Adipose tissue (tissue), 3 donors: ENCODE measurements around the gene RALGAPA2. TPM values are rescaled to one million over a fixed set of nuclear protein-coding genes. Genes with fewer than 3 reads are reported as not detected.

ENCODE experiments used
- H3K27ac ChIP-seq: one replicate; pipeline ENCODE4 v1.5.1; 2013; ENCODE audit warnings: low read depth, low read length
- WGBS, 3 donors: extraction: QIAGEN DNeasy Blood & Tissue Kit; methylation state at CpG; one replicate each; pipeline ENCODE4 v1.1.7; 2013; 5-methylcytosine and 5-hydroxymethylcytosine counted together
- polyA plus RNA-seq, 3 donors: library from polyadenylated mRNA; stranded (reverse); fragments of 200-250 nt; gene quantifications; one replicate each; pipeline ENCODE4 v1.2.3, GENCODE V29; 2013
- donor health status: healthy with polysubstance abuse.
- donor health status: Bipolar disorder and iron deficiency.
- donor health status: healthy.

Gene RALGAPA2
- polyA plus RNA-seq, 3 donors, result 12.3 to 21.7 (median 12.6) TPM

- WGBS, 3 donors, result 49 to 81% (median 51%) methylated on average over 20 of the region's 20 CpGs
- H3K27ac ChIP-seq, result no peak overlapping the region
Observed at GRCh38 chr20:20393207-20394120, 319.0 kb downstream of the RALGAPA2 start.

GRCh38 chr20:20391766-20392165 lies 320.7 kb downstream of the RALGAPA2 start:
- WGBS, 3 donors, result 90 to 93% (median 92%) methylated on average over 13 of the region's 13 CpGs
- no peak overlapping the region for H3K27ac ChIP-seq

DNA sequence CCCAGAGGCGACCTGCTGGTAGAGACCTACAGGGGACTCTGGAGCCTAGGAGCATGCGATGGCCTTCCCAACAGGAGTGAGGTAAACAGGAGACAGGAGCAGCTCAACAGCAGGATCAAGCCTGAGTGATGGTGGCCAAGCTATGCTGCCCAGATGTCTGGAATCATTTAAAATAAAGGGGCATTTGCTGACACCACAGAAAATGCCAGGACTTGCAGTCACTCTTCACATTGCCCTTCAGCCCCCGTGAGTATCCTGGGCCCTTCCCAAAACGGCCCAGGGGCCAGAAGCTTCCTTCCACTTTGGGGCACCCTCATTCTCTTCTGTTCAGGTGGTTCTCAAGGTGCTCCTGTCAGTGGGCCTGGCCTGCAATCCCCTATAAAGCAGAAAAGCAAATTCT lies 321.3 kb downstream of the RALGAPA2 start:
- H3K27ac ChIP-seq, result no peak overlapping the region
- WGBS, 3 donors, result 83 to 92% (median 89%) methylated on average over 4 of the region's 4 CpGs

- 94 to 96% (median 96%) methylated on average over 9 of the region's 9 CpGs for WGBS, 3 donors
- no peak overlapping the region for H3K27ac ChIP-seq
Observed at GRCh38 chr20:20390393-20390792, 322.1 kb downstream of the RALGAPA2 start.

GRCh38 chr20:20386192-20386591 lies 326.3 kb downstream of the RALGAPA2 start:
- H3K27ac ChIP-seq, result no peak overlapping the region
- WGBS, 3 donors, result 50 to 75% (median 66%) methylated on average over 9 of the region's 9 CpGs

- no peak overlapping the region for H3K27ac ChIP-seq
- 37 to 59% (median 40%) methylated on average over 8 of the region's 8 CpGs for WGBS, 3 donors
Observed at GRCh38 chr20:20375862-20376261, 336.6 kb downstream of the RALGAPA2 start.

DNA sequence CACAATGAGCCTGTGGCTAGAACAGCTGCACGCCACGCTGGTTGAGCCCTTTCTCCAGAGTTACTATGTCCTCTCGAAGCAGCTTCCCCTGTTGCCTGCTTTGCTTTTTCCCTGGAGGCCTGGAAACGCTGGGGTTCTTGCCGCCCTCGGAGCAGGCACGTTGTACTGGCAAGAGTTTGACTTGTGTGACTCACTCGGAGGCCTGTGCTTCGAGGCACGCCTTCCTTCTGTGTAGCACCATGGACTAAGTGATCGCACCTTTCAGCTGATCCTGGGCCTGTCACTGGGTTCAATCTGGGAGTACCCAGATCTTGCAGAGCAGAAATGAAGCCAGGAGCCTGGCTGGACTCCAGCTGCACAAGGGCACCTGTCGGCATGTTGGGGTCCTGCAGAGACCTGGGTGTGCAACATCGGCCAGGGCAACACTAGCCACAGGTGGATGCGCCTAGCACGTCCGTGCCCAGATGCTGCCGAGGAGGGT lies 339.3 kb downstream of the RALGAPA2 start:
- H3K27ac ChIP-seq, result no peak overlapping the region
- WGBS, 3 donors, result 51 to 65% (median 53%) methylated on average over 17 of the region's 17 CpGs

DNA sequence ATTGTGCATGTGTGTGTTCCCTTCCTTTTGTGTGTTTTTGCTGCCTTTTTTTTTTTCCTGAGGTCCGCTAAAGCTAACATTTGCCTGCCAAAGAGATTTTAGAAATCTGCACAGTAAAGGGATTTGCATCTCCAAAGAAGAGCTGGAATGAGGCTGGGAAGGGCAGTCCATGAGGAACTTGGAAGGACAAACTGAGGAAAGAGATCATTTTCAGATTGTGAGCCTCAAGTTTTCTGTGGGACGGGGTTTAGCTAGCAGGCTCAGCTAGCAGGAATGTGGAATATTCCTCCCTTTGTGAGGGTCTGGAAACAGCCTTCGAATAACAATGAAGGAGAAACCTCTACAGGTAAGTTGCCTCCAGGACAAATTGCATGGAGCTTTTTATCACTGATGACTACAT lies 340.8 kb downstream of the RALGAPA2 start:
- 16 to 24% (median 16%) methylated on average over 3 of the region's 3 CpGs for WGBS, 3 donors
- no peak overlapping the region for H3K27ac ChIP-seq

DNA sequence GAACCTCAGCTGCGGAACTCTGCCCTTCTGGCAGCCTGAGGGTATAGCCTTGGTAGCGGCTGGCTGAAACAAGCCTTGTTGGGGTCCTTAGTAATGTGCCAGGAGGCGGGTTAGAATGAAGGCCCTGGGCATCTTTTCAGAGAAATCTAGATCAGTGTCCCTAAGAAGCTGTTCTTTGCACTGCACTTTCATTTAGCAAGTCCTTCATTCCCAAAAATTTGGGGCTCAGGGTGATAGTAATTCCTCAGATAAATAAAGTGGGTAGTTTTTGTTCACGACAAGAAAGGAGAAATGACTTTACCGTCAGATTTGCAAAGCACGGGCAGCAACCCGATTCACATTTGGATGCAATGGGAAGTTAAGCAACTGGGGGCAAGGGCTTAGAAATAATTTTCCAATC lies 341.4 kb downstream of the RALGAPA2 start:
- H3K27ac ChIP-seq, result no peak overlapping the region
- 18 to 27% (median 22%) methylated on average over 7 of the region's 7 CpGs for WGBS, 3 donors

DNA sequence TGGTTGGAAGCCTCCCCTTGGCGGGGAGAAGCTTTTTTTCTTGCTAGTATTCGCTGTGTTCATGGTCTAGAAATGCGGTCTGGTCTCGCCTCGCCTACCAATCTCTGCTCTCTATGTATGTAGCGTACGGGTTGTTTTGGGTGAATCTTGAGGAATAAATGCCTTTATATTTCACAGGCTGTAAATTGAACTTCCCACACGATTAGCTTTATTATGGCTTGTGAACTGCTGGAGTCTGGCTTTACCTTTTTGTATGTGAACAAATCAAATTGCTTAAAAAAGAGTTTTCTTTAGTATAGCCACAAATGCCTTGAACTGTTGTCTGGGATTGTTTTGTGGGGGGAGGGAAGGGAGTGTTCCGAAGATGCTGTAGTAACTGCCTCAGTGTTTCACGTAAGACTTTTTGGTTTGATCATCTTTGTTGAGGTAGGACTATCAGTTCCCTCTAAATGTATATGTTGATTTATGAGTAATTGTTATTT lies 342.3 kb downstream of the RALGAPA2 start:
- H3K27ac ChIP-seq, result no peak overlapping the region
- 10 to 16% (median 13%) methylated on average over 10 of the region's 10 CpGs for WGBS, 3 donors

DNA sequence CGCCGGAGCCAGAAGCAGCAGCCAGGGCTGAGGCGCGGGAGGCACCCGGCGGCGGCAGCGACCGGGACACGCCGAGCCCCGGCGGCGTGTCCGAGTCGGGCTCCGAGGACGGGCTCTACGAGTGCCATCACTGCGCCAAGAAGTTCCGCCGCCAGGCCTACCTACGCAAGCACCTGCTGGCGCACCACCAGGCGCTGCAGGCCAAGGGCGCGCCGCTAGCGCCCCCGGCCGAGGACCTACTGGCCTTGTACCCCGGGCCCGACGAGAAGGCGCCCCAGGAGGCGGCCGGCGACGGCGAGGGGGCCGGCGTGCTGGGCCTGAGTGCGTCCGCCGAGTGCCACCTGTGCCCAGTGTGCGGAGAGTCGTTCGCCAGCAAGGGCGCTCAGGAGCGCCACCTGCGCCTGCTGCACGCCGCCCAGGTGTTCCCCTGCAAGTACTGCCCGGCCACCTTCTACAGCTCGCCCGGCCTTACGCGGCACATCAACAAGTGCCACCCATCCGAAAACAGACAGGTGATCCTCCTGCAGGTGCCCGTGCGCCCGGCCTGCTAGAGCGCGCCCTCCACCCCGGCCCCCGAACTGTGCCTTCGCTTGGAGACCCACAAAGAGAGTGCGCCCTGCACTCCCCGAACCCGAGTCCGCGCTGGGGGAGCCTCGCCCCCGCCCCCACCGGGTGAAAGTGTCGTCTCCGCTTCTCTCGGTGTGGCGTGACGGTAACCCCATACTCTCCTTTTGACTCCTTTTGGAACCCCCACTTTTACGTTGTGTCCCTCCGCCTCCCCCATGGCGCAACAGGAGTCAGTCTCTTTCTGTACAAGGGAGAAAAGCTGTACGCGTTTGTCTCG lies 343.0 kb downstream of the RALGAPA2 start:
- WGBS, 3 donors, result 2 to 3% (median 3%) methylated on average over 75 to 86 of the region's 86 CpGs
- no peak overlapping the region for H3K27ac ChIP-seq

GRCh38 chr20:20368418-20369249 lies 343.8 kb downstream of the RALGAPA2 start:
- no peak overlapping the region for H3K27ac ChIP-seq
- WGBS, 3 donors, result 1% methylated on average over 90 to 130 of the region's 130 CpGs

DNA sequence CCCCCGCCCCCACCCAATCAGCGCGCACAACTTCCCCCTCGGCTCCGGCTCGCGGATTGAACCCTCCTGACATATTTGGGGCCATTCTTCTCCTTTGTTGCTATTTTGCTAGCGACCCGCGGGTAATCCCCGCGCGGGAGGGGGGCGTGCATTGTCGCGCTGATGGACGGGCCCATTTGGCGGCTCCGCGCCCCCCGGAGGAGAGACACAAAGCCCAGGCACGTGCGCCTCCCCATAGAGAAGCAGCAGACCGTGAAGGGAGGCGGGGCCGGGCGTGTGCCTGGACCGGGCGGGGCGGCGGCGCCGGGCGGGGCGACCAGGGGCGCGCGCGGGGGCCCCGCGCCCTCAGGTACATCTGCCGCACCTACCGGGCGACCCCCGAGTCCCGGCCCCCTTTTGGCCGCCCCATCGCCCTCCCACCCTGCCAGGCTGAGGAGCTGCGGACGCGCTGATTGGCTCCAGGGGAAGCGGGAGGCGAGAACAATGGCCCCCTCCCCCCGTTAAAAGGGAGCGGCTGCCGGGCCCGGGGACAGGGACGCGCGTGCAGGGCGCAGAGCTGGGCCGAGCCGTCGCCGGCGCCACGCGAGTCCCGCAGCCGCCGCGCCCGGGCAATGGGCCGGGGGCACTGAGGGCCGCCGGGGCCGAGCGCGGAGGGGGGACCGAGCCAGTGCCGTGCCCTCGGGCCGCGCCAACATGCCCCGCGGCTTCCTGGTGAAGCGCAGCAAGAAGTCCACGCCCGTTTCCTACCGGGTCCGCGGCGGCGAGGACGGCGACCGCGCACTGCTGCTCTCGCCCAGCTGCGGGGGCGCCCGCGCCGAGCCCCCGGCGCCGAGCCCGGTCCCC lies 344.6 kb downstream of the RALGAPA2 start, which contains the start of gene INSM1:
Gene INSM1, plus strand, starts transcription at position 530 of the 843 bp plus-strand sequence. Its CDS starts 164 bp downstream, at position 694.
- no peak within 1 kb of the TSS for H3K27ac ChIP-seq
- WGBS, 3 donors, result 1 to 2% (median 2%) methylated on average over 80 to 108 of the region's 108 CpGs

DNA sequence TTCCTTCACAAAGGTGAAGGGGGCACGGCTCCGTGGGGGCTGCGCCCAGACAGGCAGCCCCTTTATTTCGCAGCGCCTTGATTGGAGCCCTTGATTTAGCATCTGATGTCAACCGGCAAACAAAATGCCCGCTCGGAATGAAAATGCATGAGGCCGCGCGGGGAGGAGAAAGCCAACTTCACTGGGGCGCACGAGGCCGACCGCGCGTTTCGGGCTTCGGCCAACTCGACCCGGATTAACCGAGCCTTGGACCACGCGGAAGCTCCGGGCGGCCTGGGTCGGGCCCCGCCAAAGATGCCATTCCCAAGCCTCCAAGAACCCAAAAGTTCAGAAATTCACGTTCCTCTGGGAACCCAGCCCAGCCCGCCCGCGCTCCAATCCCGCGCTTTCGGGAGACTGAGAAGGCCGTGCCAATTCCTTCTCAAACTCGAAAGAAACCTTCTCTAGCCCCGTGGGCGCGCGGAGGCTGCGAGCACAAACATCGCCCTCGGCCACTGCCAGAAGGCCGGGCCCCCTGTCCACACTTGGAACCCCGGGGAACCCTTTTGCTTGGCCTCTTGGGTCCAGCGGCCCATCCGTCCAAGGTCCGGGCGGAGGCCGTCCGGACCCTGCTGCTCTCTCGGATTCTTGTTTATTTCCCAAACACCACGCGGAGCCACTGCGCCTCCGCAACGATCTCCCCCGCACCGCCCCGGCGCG lies 345.4 kb downstream of the RALGAPA2 start:
- WGBS, 3 donors, result 2% methylated on average over 63 of the region's 63 CpGs
- no peak overlapping the region for H3K27ac ChIP-seq

GRCh38 chr20:20366551-20366875 lies 345.9 kb downstream of the RALGAPA2 start:
- 3 to 8% (median 7%) methylated on average over 15 to 19 of the region's 19 CpGs for WGBS, 3 donors
- H3K27ac ChIP-seq, result no peak overlapping the region

GRCh38 chr20:20365480-20366161 lies 346.8 kb downstream of the RALGAPA2 start:
- H3K27ac ChIP-seq, result no peak overlapping the region
- 8 to 12% (median 10%) methylated on average over 18 of the region's 18 CpGs for WGBS, 3 donors
